Keratinocyte (primary cell): ENCODE measurements around the gene TMEM191B. TPM values are rescaled to one million over a fixed set of nuclear protein-coding genes. Genes with fewer than 3 reads are reported as not detected.
"Not testable (repeated sequence)": the region's sequence is repeated elsewhere in the genome, so short reads cannot be mapped to it uniquely, and the experiment has no call there.

Experiments used
- DNase-seq: peaks from one replicate; pipeline ENCODE4 v3.0.0-alpha.2; 2011; ENCODE audit warnings: low read depth, missing footprints, low spot score
- FAIRE-seq: peaks from 2 replicates; lab custom pipeline; 2011; peaks lifted over from hg19 to GRCh38; lab: Jason Lieb, UNC
- H2AFZ ChIP-seq: 2 replicates; pipeline ENCODE4 v1.6.0; 2012; ENCODE audit warnings: low read length, control low read depth, inconsistent platforms; ENCODE audit not compliant: control insufficient read depth
- H3K27ac ChIP-seq: 2 replicates; pipeline ENCODE4 v1.5.1; 2011; ENCODE audit warnings: low read length; ENCODE audit not compliant: control insufficient read depth, insufficient read depth
- H3K27me3 ChIP-seq: 3 replicates; pipeline ENCODE4 v1.6.0; 2011; ENCODE audit warnings: low read length; ENCODE audit not compliant: control insufficient read depth, insufficient read depth; ENCODE audit errors: extremely low read depth
- H3K36me3 ChIP-seq, 2 experiments: 2 replicates in 1 of 2; 3 replicates in 1 of 2; pipeline ENCODE4 v1.5.1; 2011; ENCODE audit warnings: low read length in 2 of 2, mild to moderate bottlenecking in 1 of 2; ENCODE audit not compliant: control insufficient read depth in 2 of 2, insufficient read depth in 2 of 2; ENCODE audit errors: extremely low read depth in 1 of 2
- H3K4me1 ChIP-seq: 3 replicates; pipeline ENCODE4 v1.5.1; 2011; ENCODE audit warnings: low read length; ENCODE audit not compliant: control insufficient read depth, insufficient read depth; ENCODE audit errors: extremely low read depth
- H3K4me2 ChIP-seq: 3 replicates; pipeline ENCODE4 v1.6.0; 2011; ENCODE audit warnings: low read depth, low read length; ENCODE audit not compliant: control insufficient read depth, insufficient read depth; ENCODE audit errors: extremely low read depth
- H3K4me3 ChIP-seq, 3 experiments: fragments of 200-600 bp in 1 of 3; sonication (generic) in 1 of 3; 2 replicates in 2 of 3; 3 replicates in 1 of 3; pipeline ENCODE4 v1.5.1; 2011 to 2016; ENCODE audit warnings: low read length in 3 of 3, mild to moderate bottlenecking in 3 of 3, control low read depth in 2 of 3, inconsistent platforms in 1 of 3, low read depth in 1 of 3, mixed read lengths in 1 of 3, mixed run types in 1 of 3, moderate library complexity in 1 of 3; ENCODE audit not compliant: control insufficient read depth in 2 of 3, insufficient read depth in 2 of 3; ENCODE audit errors: extremely low read depth in 1 of 3
- H3K79me2 ChIP-seq: 2 replicates; pipeline ENCODE4 v1.6.0; 2012; ENCODE audit warnings: low read length; ENCODE audit not compliant: control insufficient read depth, insufficient read depth
- H3K9ac ChIP-seq: 3 replicates; pipeline ENCODE4 v1.6.0; 2011; ENCODE audit warnings: low read length; ENCODE audit not compliant: control insufficient read depth, insufficient read depth; ENCODE audit errors: extremely low read depth
- H3K9me1 ChIP-seq: 3 replicates; pipeline ENCODE4 v1.6.0; 2011; ENCODE audit warnings: low read length; ENCODE audit not compliant: control insufficient read depth, insufficient read depth; ENCODE audit errors: extremely low read depth
- H3K9me3 ChIP-seq: 2 replicates; pipeline ENCODE4 v1.5.1; 2012; ENCODE audit warnings: low read depth, low read length; ENCODE audit not compliant: control insufficient read depth
- H4K20me1 ChIP-seq: 3 replicates; pipeline ENCODE4 v1.6.0; 2011; ENCODE audit warnings: low read length; ENCODE audit not compliant: control insufficient read depth, insufficient read depth; ENCODE audit errors: extremely low read depth
- dilution Hi-C: fragments of 300-500 bp; cut with MboI; formaldehyde crosslinking; loops from one replicate; pipeline ENCODE4 v1.7.0; 2020; ENCODE audit warnings: low sequenced_read_pairs; ENCODE audit not compliant: extremely low pct_ligation_motif_present
- polyA plus RNA-seq, 5 experiments: library from polyadenylated mRNA; depleted of rRNA in 3 of 5; stranded (reverse) in 3 of 5; stranded (forward) in 1 of 5; unstranded in 1 of 5; fragments of >200 nt; gene quantifications; 1 replicate in 1 of 5; 2 replicates in 3 of 5; 3 replicates in 1 of 5; pipeline versions ENCODE4 v1.2.1 to v1.2.3, GENCODE V29; 2011 to 2012; ENCODE audit warnings: missing spikeins in 2 of 5, low read depth in 1 of 5, low replicate concordance in 1 of 5

The TMEM191B gene
- polyA plus RNA-seq, 1 donor (not counting 4 experiments of a cell fraction or from before 2014, with no cell fraction given) = 0.45 TPM

- H3K79me2 ChIP-seq, H3K36me3 ChIP-seq, dilution Hi-C loops, H3K9me1 ChIP-seq, H3K27me3 ChIP-seq, FAIRE-seq, DNase-seq, H3K9me3 ChIP-seq, H2AFZ ChIP-seq, H3K9ac ChIP-seq, H3K27ac ChIP-seq, H4K20me1 ChIP-seq, H3K4me2 ChIP-seq, H3K4me3 ChIP-seq, H3K4me1 ChIP-seq: not testable (repeated sequence)
Measured at GRCh38 chr22:18570509-18571246, 43.1 kb downstream of the TMEM191B start.

GRCh38 chr22:18573483-18574164 lies 46.0 kb downstream of the TMEM191B start:
- H3K36me3 ChIP-seq, DNase-seq, H3K27me3 ChIP-seq, H3K79me2 ChIP-seq, H3K9me3 ChIP-seq, H3K9me1 ChIP-seq, FAIRE-seq, dilution Hi-C loops, H3K4me2 ChIP-seq, H3K4me3 ChIP-seq, H3K27ac ChIP-seq, H3K9ac ChIP-seq, H4K20me1 ChIP-seq, H3K4me1 ChIP-seq, H2AFZ ChIP-seq: not testable (repeated sequence)

- H2AFZ ChIP-seq, H3K9me3 ChIP-seq, H3K9me1 ChIP-seq, H3K4me1 ChIP-seq, dilution Hi-C loops, DNase-seq, H3K4me3 ChIP-seq, H3K79me2 ChIP-seq, H3K27ac ChIP-seq, H3K27me3 ChIP-seq, H4K20me1 ChIP-seq, H3K4me2 ChIP-seq, FAIRE-seq, H3K9ac ChIP-seq, H3K36me3 ChIP-seq: not testable (repeated sequence)
Measured at GRCh38 chr22:18574555-18574954, 47.0 kb downstream of the TMEM191B start.

- not testable (repeated sequence) for H4K20me1 ChIP-seq
Measured at GRCh38 chr22:18575686-18576085, 48.1 kb downstream of the TMEM191B start.

More at GRCh38 chr22:18575686-18576085, 48.1 kb downstream of the TMEM191B start:
- FAIRE-seq, H3K79me2 ChIP-seq, H3K36me3 ChIP-seq, H2AFZ ChIP-seq, DNase-seq, dilution Hi-C loops, H3K9me1 ChIP-seq, H3K4me1 ChIP-seq, H3K9me3 ChIP-seq, H3K4me3 ChIP-seq, H3K9ac ChIP-seq, H3K27me3 ChIP-seq, H3K27ac ChIP-seq, H3K4me2 ChIP-seq: not testable (repeated sequence)
